PC-9 (cell line): ENCODE data around the gene PRUNE2.

Experiments
- EZH2 ChIP-seq: fragments of 200-600 bp; sonication (generic); IDR thresholded peaks from 2 replicates; pipeline ENCODE4 v1.8.0; 2017; ENCODE audit warnings: antibody characterized with exemption, low read depth
- TF ChIP-seq, protein P1 (sequence below): fragments of 200-600 bp; sonication (generic); conservative IDR thresholded peaks from 2 replicates; pipeline ENCODE4 v1.6.1; 2017; ENCODE audit warnings: mixed run types, antibody characterized with exemption, mild to moderate bottlenecking, moderate library complexity

DNA sequence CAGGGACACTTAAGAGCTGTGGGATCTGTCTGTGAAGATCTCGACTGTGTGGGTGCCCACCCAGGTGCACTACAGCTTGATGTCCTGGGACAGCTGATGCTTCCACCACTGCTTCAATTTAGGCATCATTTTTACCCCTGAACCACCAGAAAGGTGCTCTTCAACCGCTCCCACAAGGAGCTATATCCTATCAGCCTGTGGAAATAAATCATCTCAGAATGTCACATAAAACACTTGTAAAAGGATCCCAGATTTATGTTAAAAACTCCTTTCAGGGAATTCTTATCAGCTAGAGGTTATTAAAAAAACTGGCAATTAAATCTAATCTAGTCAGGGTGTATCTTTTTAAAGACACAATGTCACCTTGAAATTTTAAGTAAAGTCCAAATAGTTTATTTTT is 224.4 kb downstream of the PRUNE2 start:
- TF ChIP-seq, protein P1, sequence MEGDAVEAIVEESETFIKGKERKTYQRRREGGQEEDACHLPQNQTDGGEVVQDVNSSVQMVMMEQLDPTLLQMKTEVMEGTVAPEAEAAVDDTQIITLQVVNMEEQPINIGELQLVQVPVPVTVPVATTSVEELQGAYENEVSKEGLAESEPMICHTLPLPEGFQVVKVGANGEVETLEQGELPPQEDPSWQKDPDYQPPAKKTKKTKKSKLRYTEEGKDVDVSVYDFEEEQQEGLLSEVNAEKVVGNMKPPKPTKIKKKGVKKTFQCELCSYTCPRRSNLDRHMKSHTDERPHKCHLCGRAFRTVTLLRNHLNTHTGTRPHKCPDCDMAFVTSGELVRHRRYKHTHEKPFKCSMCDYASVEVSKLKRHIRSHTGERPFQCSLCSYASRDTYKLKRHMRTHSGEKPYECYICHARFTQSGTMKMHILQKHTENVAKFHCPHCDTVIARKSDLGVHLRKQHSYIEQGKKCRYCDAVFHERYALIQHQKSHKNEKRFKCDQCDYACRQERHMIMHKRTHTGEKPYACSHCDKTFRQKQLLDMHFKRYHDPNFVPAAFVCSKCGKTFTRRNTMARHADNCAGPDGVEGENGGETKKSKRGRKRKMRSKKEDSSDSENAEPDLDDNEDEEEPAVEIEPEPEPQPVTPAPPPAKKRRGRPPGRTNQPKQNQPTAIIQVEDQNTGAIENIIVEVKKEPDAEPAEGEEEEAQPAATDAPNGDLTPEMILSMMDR: no peak
- TF ChIP-seq EZH2: no peak
